Superior temporal gyrus (tissue), 1 donor: ENCODE results near the gene HABP2.

ENCODE experiments used
- DNase-seq: peaks from one replicate; pipeline ENCODE4 v3.0.0-alpha.2; 2016; ENCODE audit errors: extremely low spot score

Gene HABP2

GRCh38 chr10:113557424-113557862, 4.6 kb downstream of the HABP2 start:
- no peak for DNase-seq

DNA sequence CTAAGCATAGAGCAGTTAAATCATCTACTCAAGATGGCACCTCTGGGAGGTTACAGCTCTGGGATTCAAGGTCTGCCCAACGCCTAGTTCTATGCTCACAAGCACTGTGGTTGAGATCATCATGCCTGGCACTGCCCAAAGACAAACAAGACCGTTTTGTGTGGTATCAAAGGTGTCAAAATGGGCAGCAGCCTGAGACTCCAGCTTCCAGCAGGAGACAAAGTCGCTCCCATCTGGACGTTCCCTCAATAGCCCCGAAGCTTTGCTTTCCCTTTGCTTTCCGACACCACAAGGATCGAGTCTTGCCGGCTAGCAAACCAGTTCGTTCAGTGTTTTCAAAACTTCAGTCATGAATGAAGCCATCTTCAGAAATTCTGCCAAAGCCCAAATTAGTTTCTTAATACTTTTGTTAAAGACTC, 5.1 kb downstream of the HABP2 start:
- no peak for DNase-seq

DNA sequence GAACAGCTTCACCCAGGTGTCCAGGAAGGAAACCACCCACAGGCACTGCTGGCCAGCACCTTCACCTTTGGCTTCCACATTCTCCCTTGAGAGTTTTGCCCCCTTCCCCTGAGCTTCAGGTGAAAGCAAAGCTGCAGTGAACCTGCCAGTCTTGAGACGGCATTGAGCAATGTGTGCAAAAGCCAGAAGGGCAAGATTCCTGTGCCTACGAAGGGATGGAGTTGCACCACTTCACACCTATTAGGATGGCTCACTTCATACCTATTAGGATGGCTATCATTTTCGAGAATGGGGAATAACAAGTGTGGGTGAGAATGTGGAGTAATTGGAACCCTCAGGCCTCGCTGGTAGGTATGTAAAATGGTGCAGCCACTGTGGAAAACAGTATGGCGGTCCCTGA, 7.2 kb downstream of the HABP2 start:
- DNase-seq: no peak

- no peak for DNase-seq
Measured at GRCh38 chr10:113561214-113561613, 8.4 kb downstream of the HABP2 start.

DNA sequence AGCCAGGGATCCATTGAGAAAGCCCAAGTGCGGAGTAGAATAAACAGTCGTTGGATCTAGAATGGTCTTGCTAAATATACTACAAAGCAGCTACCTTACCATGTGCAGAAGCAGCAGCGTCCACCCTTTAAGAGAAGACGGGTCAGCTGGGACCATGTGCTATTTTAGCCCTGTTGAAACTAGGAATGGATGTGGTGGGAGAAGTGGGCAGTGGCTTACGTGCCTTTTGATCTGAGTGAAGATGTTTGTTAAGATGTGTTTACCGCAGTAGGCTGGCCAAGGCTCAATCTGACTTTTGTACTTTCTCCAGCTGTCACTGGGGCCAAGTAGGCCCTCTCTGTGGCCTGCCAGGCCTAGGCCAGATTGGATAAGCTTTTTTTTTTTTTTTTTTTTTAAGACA, 9.2 kb downstream of the HABP2 start:
- no peak for DNase-seq

DNA sequence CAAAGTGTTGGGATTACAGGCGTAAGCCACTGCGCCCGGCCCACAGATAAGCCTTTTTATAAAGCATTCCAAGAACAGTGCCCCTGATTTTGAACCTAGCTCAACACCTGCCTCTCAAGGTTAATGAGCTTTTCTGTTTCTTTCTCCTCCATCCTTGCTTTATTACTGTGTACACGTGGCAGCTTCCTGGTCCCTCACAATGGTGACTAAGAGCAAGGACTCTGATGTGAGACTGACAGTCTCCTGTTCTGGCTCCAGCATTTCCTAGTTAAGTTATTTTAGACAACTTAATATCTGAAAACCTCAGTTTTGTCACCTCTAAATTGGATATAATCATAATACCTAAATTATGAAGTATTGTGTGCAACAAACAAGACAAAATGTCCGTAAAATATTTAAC, 9.9 kb downstream of the HABP2 start:
- DNase-seq: no peak

GRCh38 chr10:113563306-113564088, 10.6 kb downstream of the HABP2 start:
- peak; percentile 84 for DNase-seq

DNA sequence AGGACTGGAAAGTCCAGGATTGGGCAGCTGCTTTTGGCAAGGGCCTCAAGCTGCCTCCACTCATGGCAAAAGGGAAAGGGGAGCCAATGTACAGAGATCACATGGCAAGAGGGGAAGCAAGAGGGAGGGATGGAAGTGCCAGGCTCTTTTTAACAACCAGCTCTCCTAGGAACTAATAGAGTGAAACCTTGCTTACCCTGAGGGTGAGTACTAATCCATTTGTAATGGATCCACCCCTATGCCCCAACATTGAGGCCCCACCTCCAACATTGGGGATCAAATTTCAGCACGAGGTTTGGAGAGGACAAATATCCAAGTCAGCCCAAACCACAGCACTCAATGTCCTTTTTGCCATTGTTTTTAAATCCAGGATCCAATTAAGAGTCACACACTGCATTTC, 12.5 kb downstream of the HABP2 start:
- no peak for DNase-seq

DNA sequence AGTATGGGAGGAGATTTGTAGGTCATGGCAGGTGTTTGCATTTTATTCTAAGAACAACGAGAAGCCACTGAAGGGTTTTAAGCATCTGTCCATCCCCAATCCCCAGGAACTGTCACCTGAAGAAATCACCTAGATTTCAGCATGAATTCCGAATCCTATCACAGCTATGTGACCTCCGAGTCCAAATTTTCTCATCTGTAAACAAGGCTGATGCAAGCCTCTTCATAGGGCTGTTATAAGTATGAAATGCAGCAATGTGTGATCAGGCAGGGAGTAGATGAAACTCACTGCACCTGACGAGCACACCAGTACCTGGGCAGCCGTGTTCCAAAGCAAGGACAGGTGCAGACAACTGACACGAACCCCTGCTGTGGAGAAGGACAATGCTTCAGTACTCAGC, 14.0 kb downstream of the HABP2 start:
- DNase-seq: no peak

GRCh38 chr10:113569576-113569975, 16.7 kb downstream of the HABP2 start:
- no peak for DNase-seq

DNA sequence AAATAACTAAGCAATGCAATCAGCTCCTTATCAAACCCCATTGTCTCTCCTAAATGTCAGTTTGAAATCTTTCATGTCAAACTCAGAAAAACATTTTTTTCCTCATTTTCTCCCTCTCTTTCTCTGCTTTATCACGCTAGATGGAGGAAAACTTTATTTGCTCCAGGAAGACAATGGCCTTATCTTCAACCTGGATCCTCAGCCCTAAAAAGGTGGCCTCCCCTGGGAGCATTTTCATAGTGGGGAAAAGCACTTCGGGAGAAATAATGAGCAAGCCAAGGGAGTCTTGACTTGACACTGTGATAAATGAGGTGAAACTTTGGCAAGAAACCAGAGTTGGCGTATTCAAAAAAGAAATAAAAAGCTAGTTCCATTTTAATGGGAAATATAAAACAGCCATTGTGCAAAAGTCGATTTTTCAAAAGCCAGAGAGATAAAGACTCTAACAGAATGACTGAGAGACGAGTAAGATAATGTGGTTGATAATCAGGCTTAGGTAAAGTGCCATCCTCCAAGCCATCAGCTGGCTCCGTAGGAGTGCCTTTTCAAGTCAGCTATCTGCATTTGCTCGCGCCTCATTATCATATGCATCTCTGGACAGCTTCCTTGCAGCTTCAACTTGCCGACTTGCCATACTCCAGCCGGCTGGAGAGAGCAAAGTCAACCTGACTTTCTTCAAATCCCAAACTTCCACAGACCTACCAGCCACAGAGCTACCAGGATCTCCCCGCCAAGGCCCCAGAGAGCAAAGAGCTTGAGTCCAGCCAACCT, 19.9 kb downstream of the HABP2 start:
- no peak for DNase-seq

GRCh38 chr10:113573368-113573767, 20.5 kb downstream of the HABP2 start:
- DNase-seq: no peak

DNA sequence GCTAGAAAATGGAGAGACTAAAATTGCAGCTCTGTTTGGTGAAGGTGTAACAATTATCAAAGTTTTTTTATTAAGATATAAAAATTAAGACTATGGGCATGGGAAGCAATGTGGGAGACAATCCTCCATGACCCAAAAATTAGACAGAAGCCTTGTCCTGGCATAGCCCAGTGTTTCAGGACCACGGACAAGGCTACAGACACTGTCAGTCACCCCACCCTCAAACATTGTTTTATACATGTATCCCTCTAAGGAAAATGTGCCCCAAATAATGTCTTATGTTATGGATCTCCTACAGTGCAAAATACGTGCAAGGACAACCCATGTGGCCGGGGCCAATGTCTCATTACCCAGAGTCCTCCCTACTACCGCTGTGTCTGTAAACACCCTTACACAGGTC, 24.0 kb downstream of the HABP2 start:
- DNase-seq: no peak

DNA sequence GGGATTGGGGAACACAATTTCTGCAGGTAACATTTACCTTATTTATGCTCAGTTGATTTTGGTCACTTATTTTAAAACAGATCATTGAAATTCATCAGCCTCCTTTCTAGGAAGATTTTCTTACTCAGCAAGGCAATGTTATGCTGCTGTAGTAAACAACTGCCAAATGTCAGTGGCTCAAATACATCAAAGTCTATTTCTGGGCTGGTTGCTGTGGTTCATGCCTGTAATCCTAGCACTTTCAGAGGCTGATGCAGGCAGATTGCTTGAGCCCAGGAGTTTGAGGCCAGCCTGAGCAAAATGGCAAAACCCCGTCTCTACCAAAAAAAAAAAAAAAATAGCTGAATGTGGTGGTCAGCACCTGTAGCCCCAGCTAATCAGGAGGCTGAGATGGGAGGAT, 25.9 kb downstream of the HABP2 start:
- no peak for DNase-seq

DNA sequence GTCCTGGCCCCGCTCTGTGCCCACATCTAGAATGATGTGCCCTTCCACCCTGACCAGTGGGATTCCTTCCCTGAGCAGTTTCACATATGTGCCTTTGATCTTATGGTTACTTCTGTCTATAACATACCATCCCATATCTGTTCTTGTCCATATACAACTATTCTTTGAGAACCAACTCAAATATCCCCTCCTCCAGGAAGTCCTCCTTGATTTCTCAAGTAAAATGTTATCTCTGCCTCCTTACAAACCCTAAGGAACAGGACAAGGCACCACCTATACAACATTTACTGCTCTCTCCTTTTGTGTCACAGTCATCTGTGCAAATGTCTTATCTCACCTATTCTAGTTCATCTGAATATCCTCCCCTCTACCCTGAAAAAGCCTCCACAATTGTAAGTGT, 28.2 kb downstream of the HABP2 start:
- DNase-seq: no peak

DNA sequence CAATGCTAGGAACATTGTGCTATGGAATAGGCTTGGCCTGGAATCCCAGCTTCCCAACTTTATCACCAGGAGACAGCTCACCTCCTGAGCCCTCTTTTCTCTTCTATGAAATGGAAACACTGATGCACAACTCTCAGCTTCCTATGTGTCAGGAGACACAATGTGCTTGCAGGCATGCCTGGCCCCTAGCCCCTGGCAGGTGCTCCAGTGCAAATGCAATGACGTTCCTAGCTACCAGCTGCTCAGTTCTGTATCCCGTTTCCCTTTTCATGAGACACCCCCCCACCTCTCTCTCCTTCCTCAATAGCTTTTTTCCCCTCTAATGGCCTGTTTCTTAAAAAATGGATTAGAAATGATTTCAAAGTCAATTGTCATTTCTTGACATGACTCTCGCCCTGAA, 30.7 kb downstream of the HABP2 start:
- no peak for DNase-seq

DNA sequence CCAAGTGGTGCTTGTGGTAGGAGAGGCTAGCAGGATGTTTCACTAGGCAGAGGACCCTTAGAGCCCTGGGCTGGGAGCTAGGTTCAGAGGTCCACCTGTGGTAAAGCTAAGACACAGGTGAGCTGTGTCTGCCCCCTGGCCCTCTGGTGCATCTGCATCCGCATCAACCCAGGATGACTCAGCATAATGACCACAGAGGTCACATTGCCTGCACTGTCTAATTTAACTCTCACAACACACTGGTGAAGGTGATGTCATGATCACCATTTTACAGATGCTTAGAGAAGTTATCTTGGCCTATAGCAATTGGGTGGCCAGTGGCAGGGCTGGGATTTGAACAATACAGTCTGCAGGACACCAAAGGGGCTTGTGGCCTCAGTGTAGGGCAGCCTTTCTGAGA, 33.1 kb downstream of the HABP2 start:
- no peak for DNase-seq

DNA sequence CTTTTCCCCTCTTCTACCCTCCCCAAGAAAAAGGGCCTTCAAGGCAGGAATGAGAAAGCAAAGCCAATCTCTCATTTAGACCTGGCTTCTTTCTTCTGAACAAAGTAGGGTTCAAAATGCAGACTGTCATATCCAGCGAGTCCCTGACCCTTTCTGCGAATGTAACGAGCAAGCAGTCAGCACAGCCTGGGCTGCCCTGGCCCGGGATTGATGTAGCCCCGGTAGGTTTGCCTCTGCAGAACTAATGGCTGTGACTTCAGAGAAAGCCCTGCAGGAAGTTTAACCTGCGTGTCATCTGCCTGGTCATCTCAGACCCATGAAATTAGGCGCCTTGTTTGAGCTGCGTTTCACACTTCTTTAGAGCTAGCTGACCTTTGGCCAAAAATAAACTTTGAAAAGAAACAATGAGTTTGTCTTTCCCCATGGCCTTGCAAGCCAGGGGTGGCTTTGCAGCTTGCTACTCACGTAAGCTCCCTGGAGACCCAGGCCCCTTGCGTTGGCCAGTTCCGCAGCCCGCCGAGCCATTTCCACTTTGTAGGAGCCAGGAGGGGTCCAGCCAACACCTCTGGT, 36.4 kb downstream of the HABP2 start:
- no peak for DNase-seq

DNA sequence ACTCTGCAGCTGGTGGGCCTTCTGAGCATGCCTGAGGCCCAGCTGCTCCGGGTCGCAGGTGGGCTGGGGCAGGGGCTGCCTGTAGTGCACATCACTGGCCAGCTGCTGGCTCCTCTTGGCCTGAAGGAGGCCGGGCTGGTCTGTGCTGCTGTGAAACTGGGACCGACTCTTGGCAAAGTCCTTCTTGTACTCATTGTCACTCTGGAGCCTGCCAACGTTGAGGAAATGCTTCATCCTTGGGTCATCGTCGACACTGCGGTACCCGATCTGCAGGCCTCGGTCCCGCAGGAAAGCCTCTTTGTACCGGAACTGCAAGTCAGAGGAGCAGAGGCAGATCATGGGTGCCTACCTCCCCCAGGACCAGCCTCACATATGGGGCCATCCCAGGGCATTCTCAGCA, 37.7 kb downstream of the HABP2 start:
- no peak for DNase-seq

DNA sequence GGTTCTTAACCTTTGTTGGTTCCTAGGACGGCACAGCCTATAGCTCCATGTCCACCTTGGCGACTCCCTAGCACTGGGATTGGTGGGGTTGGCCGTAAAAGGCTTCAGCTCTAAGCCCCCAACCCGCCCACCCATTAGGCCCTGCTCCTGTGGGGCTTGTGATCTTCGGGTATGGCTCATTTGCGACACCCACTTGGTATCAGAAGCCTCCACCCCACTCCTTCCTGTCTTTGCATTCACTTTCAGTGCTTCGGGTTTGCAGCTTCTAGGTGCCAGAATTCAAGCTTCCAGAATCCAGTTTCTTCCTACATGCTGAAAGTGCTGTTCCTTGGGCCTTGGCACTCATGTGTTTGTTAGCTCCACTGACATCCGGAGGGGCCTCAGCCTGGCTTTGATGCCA, 39.5 kb downstream of the HABP2 start:
- DNase-seq: no peak

DNA sequence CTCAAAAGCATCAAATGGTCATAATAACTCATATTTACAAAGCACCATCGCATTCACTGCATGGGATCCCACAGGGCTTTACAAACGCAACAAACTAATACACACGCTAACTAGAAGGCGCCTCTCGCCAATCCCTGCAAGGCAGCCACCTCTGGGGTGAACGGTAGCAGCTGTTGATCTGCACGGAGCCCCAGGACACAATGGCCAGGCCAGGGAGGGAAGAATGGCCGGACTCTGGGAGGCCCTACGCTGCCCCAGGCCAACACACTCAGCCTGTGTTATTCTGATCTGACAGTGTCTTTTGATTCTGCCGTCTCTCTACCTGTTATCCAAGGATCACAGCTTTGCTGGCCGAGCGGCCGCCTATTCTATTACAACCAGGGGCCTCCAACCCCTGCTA, 41.8 kb downstream of the HABP2 start:
- DNase-seq: no peak

DNA sequence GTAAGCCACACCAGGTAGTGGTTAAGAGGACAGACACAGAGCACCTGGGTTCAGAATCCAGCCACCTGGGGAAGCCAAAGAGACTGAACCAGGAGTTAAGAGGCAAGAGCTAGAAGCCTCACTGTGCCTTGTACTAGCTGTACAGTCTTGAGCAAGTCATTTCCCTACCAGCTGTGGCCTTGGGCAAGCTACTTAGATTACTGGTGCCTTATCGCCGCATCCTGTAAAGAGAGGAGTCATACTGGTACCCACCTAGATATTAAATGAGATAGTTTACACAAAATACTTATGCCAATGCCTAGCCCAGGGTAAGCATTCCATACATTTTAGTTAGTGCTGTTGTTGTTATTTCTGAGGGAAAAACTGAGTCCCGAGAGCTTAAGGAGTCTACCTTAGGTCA, 47.7 kb downstream of the HABP2 start:
- DNase-seq: no peak
